PC-3 (cell line): ENCODE measurements around the gene TAGLN2. TPM values are rescaled to one million over a fixed set of nuclear protein-coding genes. Genes with fewer than 3 reads are reported as not detected.

Experiments used
- ATAC-seq: fragments of 200-7000 bp; cut with Tn5 transposase; 2 replicates; pipeline ENCODE4 v1.9.1; 2020; ENCODE audit warnings: mild to moderate bottlenecking, moderate library complexity
- BruUV-seq: library from RNA; stranded (reverse); fragments of 400-500 nt; replicated peaks from 2 replicates; lab custom pipeline; 2021; lab: Mats Ljungman, UMichigan
- CTCF ChIA-PET: fragments of 300-600 bp; sonication (Branson Sonifier 250); formaldehyde crosslinking; loops from one replicate; lab custom pipeline; 2022; ENCODE audit warnings: antibody characterized with exemption; lab: Charles Lee
- POLR2A ChIA-PET: fragments of 300-600 bp; sonication (Branson Sonifier 250); formaldehyde crosslinking; loops from one replicate; lab custom pipeline; 2022; ENCODE audit warnings: antibody characterized with exemption; ENCODE audit not compliant: unreplicated experiment; lab: Charles Lee
- DNase-seq: peaks from one replicate; pipeline ENCODE4 v3.0.0-alpha.2; 2015
- H2AFZ ChIP-seq: fragments of 300-600 bp; sonication (generic); 2 replicates; pipeline ENCODE4 v1.6.0; 2016; ENCODE audit warnings: antibody characterized with exemption, low read length
- H3F3A ChIP-seq: fragments of 300-600 bp; sonication (generic); one replicate; pipeline ENCODE4 v1.6.0; 2017; ENCODE audit warnings: antibody characterized with exemption, low read length, control low read depth, mild to moderate bottlenecking; ENCODE audit not compliant: unreplicated experiment
- H3K27ac ChIP-seq: fragments of 300-600 bp; sonication (generic); 2 replicates; pipeline ENCODE4 v1.5.1; 2016; ENCODE audit warnings: mild to moderate bottlenecking, low read length
- H3K27me3 ChIP-seq: fragments of 300-600 bp; sonication (generic); 2 replicates; pipeline ENCODE4 v1.6.1; 2016; ENCODE audit warnings: low read length, mixed read lengths
- H3K36me3 ChIP-seq: fragments of 300-600 bp; sonication (generic); 2 replicates; pipeline ENCODE4 v1.6.1; 2016; ENCODE audit warnings: low read depth, mixed run types, low read length, mixed read lengths
- H3K4me1 ChIP-seq: fragments of 300-600 bp; sonication (generic); 2 replicates; pipeline ENCODE4 v1.5.1; 2016; ENCODE audit warnings: low read length; ENCODE audit not compliant: insufficient read depth
- H3K4me2 ChIP-seq: fragments of 300-600 bp; sonication (generic); 2 replicates; pipeline ENCODE4 v1.6.0; 2016; ENCODE audit warnings: low read length
- H3K4me3 ChIP-seq: fragments of 300-600 bp; sonication (generic); 2 replicates; pipeline ENCODE4 v1.5.1; 2016; ENCODE audit warnings: mild to moderate bottlenecking, low read length, mixed read lengths
- H3K79me2 ChIP-seq: fragments of 300-600 bp; sonication (generic); 2 replicates; pipeline ENCODE4 v1.6.1; 2017; ENCODE audit warnings: low read length, mixed read lengths
- H3K9ac ChIP-seq: fragments of 300-600 bp; sonication (generic); 2 replicates; pipeline ENCODE4 v1.6.0; 2016; ENCODE audit warnings: mild to moderate bottlenecking, low read length
- H3K9me2 ChIP-seq: fragments of 300-600 bp; sonication (generic); replicated peaks from 2 replicates; pipeline ENCODE4 v1.6.1; 2016; ENCODE audit warnings: mixed run types, low read length, mixed read lengths
- H3K9me3 ChIP-seq: fragments of 300-600 bp; sonication (generic); 2 replicates; pipeline ENCODE4 v1.6.1; 2016; ENCODE audit warnings: low read length, mixed read lengths
- H4K20me1 ChIP-seq: fragments of 300-600 bp; sonication (generic); 2 replicates; pipeline ENCODE4 v1.6.1; 2016; ENCODE audit warnings: low read length, mixed read lengths
- EZH2 ChIP-seq: fragments of 300-600 bp; sonication (generic); IDR thresholded peaks from one replicate; pipeline ENCODE4 v1.6.1; 2017; ENCODE audit warnings: antibody characterized with exemption, mild to moderate bottlenecking, low read length; ENCODE audit not compliant: unreplicated experiment
- EZH2phosphoT487 ChIP-seq: fragments of 300-600 bp; sonication (generic); IDR thresholded peaks from 2 replicates; pipeline ENCODE4 v1.6.1; 2018; ENCODE audit warnings: mild to moderate bottlenecking, antibody characterized with exemption, low read length, borderline replicate concordance
- intact Hi-C: fragments of 100-400 bp; cut with micrococcal nuclease; formaldehyde crosslinking; loops from 2 replicates; pipeline ENCODE4 v1.9.0; 2023
- total RNA-seq: library from RNA; depleted of rRNA; stranded (reverse); fragments of >200 nt; gene quantifications from 2 replicates; pipeline ENCODE4 v1.2.3, GENCODE V29; 2014
- TF ChIP-seq, protein P1 (sequence below): fragments of 300-600 bp; sonication (generic); conservative IDR thresholded peaks from 2 replicates; pipeline ENCODE4 v1.5.1; 2017; ENCODE audit warnings: antibody characterized with exemption, low read depth, mild to moderate bottlenecking, low read length

Gene TAGLN2
- total RNA-seq, 1 experiment from 2014 or later = 1,584 TPM

DNA sequence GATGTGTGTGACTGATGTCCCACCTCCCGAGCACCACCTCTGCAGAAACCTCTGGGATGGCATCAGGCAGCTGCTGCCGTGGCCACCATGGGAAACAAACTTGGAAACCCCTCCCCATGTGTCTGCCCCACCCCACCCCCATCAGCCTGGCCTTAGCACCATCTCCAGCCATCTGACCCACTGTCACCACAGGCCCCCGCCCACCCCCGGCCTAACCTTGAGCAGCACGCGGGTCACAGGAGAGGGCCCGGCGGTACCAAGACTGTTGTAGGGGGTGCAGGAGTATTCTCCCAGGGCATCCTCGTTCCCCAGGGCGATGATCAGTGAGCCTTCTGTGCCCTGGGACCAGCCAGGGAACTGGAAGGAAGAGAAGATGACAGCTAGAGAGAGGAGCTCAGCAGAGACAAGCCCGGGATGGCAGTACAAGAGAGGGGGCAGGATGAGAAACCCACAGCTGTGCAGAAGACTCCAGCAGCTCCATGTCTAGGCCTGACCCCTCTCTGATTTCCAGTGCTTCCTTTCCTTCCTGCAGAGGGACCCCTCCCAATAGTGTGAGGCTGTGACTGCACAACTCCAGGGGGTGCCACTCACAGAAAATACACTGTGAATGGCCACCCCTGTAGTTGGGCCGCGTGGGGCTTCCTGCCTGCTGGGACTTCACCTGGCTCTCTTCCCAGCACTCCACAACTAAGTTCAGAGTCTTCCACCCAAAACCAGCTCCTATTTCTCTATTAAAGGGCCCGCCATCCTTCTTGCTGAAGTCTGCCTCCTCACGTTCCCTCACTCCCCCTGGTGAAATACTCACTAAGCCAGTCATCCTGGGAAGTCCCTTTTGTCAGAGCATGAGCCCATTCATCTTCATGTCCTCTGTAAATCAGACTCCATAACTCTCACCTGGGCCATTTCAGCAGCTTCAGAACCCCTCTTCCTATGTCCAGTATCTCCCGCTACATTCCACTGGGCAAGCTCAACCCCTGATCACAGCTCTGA lies 7.3 kb upstream of the TAGLN2 start:
- intact Hi-C loops = no loop called here
- TF ChIP-seq, protein P1, sequence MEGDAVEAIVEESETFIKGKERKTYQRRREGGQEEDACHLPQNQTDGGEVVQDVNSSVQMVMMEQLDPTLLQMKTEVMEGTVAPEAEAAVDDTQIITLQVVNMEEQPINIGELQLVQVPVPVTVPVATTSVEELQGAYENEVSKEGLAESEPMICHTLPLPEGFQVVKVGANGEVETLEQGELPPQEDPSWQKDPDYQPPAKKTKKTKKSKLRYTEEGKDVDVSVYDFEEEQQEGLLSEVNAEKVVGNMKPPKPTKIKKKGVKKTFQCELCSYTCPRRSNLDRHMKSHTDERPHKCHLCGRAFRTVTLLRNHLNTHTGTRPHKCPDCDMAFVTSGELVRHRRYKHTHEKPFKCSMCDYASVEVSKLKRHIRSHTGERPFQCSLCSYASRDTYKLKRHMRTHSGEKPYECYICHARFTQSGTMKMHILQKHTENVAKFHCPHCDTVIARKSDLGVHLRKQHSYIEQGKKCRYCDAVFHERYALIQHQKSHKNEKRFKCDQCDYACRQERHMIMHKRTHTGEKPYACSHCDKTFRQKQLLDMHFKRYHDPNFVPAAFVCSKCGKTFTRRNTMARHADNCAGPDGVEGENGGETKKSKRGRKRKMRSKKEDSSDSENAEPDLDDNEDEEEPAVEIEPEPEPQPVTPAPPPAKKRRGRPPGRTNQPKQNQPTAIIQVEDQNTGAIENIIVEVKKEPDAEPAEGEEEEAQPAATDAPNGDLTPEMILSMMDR = peak; percentile 33; the same call in 1 of the 2 replicates
- TF ChIP-seq EZH2phosphoT487 = no peak
- H3K4me3 ChIP-seq = no peak overlapping the region
- no peak overlapping the region for H2AFZ ChIP-seq
- no peak for ATAC-seq
- 0 out of 2 replicates have a peak overlapping the region, but pooled peaks have one; percentile 6 for H3K27ac ChIP-seq
- POLR2A ChIA-PET = interaction anchor here (0.6 kb wide), 1 partner anchor 16 kb away, joined by 4 read pairs; no protein-coding TSS in a partner anchor
- H3K9ac ChIP-seq = no peak overlapping the region
- no peaks in the 10 kb centered on the region for H3K79me2 ChIP-seq
- no peaks in the 10 kb centered on the region; the same call in 1 of the 2 replicates for H3K36me3 ChIP-seq
- H3K4me1 ChIP-seq = peaks cover 24% of the 10 kb centered on the region
- H3K4me2 ChIP-seq = no peak overlapping the region
- no peaks in the 10 kb centered on the region for H3K9me2 ChIP-seq
- no peaks in the 10 kb centered on the region for H3K27me3 ChIP-seq
- peak; percentile 31 for DNase-seq
- no peaks in the 10 kb centered on the region for H4K20me1 ChIP-seq
- CTCF ChIA-PET = interaction anchor here (2.2 kb wide), 1 partner anchor 75 kb away, joined by 12 read pairs; no protein-coding TSS in a partner anchor
- H3F3A ChIP-seq = no peaks in the 10 kb centered on the region
- H3K9me3 ChIP-seq = no peaks in the 10 kb centered on the region
- no TSS peak for BruUV-seq

DNA sequence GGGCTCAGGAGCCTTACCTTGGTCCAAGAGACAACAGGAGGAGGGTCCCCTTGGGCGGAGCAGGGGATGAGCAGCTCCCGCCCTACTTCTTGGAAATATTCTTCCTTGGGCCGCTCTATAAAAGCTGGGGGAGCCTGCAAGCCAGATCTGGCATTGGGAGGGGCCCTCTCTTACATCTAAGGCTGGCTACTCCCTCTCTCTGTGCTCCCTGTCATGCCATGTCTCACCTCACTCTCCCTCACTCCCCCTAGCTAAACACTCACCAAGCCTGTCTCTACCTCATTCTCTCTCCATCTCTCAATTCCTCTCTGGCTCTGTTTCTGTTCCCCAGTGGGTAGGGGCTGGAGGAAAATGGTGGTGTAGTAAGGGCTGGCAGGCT lies 6.5 kb upstream of the TAGLN2 start:
- H2AFZ ChIP-seq = no peak overlapping the region
- no peak overlapping the region for H3K27ac ChIP-seq
- H3K9ac ChIP-seq = no peak overlapping the region
- no peaks in the 10 kb centered on the region for H3K79me2 ChIP-seq
- H3K9me3 ChIP-seq = no peaks in the 10 kb centered on the region
- no peak overlapping the region for H3K4me3 ChIP-seq
- H4K20me1 ChIP-seq = no peaks in the 10 kb centered on the region
- peaks cover 16% of the 10 kb centered on the region for H3K4me1 ChIP-seq
- no peaks in the 10 kb centered on the region; the same call in 1 of the 2 replicates for H3K36me3 ChIP-seq
- no peak for ATAC-seq
- no peak overlapping the region for H3K4me2 ChIP-seq
- ChIA-PET CTCF (no interaction called here), POLR2A (no interaction called here)
- TF ChIP-seq EZH2phosphoT487 = no peak
- TF ChIP-seq, protein P1 = no peak
- no peak for TF ChIP-seq EZH2
- no TSS peak for BruUV-seq
- no peak for DNase-seq
- intact Hi-C loops = no loop called here
- H3K27me3 ChIP-seq = no peaks in the 10 kb centered on the region
- no peaks in the 10 kb centered on the region for H3F3A ChIP-seq
- no peaks in the 10 kb centered on the region for H3K9me2 ChIP-seq
